ENCODE results near the gene ZBTB48. TPM values are rescaled to one million over a fixed set of nuclear protein-coding genes. Genes with fewer than 3 reads are reported as not detected.
A peak's percentile ranks its signal among the peaks of the same experiment; 100 is the strongest.

The ZBTB48 gene
- polyA plus RNA-seq, 1 of the 3 experiments (the other 2 are of a cell fraction): 31.2 TPM

- Histone ChIP-seq H3K4me1 (ENCODE audit: control insufficient read depth in 1 of 2, insufficient read depth in 2 of 2, low read depth in 1 of 2, low read length in 1 of 2) (0 out of 4 replicates have a peak, but pooled peaks cover 0 to 7% of the 10 kb centered on the region in 2 experiments), H3K79me2 (ENCODE audit: insufficient read depth) (peaks cover 15% of the 10 kb centered on the region; the same call in 1 of the 2 replicates), H3K27ac (ENCODE audit: low read depth in 2 of 2, low read length in 1 of 2) (peak overlapping the region in 1 of 2 experiments; percentile 85; a peak in 2 of 4 replicates), H3F3A (replicated peaks; ENCODE audit: insufficient read depth) (peaks cover 33% of the 10 kb centered on the region), H3K4me3 (ENCODE audit: low read depth in 2 of 2, low read length in 1 of 2) (no peak overlapping the region), H4K20me1 (ENCODE audit: insufficient read depth) (no peaks in the 10 kb centered on the region), H3K27me3 (ENCODE audit: insufficient read depth) (no peaks in the 10 kb centered on the region), H3K9me2 (no peaks in the 10 kb centered on the region), H3K9me3 (no peaks in the 10 kb centered on the region), H3K4me2 (peak overlapping the region; percentile 59; the same call in 1 of the 2 replicates), H2AFZ (ENCODE audit: low read depth) (no peak overlapping the region), H3K9ac (peak overlapping the region; percentile 32; the same call in 1 of the 2 replicates), H3K36me3 (replicated peaks in 1 of 2; ENCODE audit: control insufficient read depth in 1 of 2, insufficient read depth in 2 of 2, low read length in 1 of 2) (peaks cover 39 to 40% of the 10 kb centered on the region in 2 experiments)
- ChIA-PET POLR2A (no interaction called here), CTCF (no interaction called here)
- no peak for DNase-seq
- WGBS (ENCODE audit: low lambda C conversion rate): 31% methylated on average over 3 of the region's 3 CpGs
- peak; percentile 53; the same call in 1 of the 2 replicates for TF ChIP-seq TCF12 (IDR thresholded peaks at IDR 0.05)
- no peak for TF ChIP-seq RFX5 (IDR thresholded peaks at IDR 0.05; ENCODE audit: low read length)
- no peak for TF ChIP-seq CHD2 (IDR thresholded peaks at IDR 0.05; ENCODE audit: low read length, partially characterized antibody)
- no peak for TF ChIP-seq MXI1 (IDR thresholded peaks at IDR 0.05; ENCODE audit: low read depth, low read length)
- TF ChIP-seq TAF1 (IDR thresholded peaks at IDR 0.05; ENCODE audit: borderline replicate concordance, low read depth, low read length): no peak
- TF ChIP-seq ELF1 (IDR thresholded peaks at IDR 0.05): no peak
- TF ChIP-seq MEF2A (IDR thresholded peaks at IDR 0.05; ENCODE audit: borderline replicate concordance, low read depth): no peak
- no peak for TF ChIP-seq RCOR1 (IDR thresholded peaks at IDR 0.05; ENCODE audit: low read length)
- TF ChIP-seq PBX3 (IDR thresholded peaks at IDR 0.05): peak; percentile 63
- TF ChIP-seq FOXM1 (IDR thresholded peaks at IDR 0.05; ENCODE audit: low read depth): no peak
- peak; percentile 77 for TF ChIP-seq FOSL2 (IDR thresholded peaks at IDR 0.05; ENCODE audit: borderline replicate concordance, low read depth)
- TF ChIP-seq YY1 (IDR thresholded peaks at IDR 0.05; ENCODE audit: low read depth): no peak
- TF ChIP-seq MAX (IDR thresholded peaks at IDR 0.05; ENCODE audit: low read depth): no peak
- TF ChIP-seq SMC3 (IDR thresholded peaks at IDR 0.05; ENCODE audit: low read depth, low read length): no peak
- TF ChIP-seq RAD21 (IDR thresholded peaks at IDR 0.05; ENCODE audit: low read length): no peak
- peak; percentile 15; the same call in 1 of the 2 replicates for TF ChIP-seq NFIC (IDR thresholded peaks at IDR 0.05; ENCODE audit: borderline replicate concordance)
- no peak for TF ChIP-seq EZH2phosphoT487 (IDR thresholded peaks at IDR 0.05; ENCODE audit: borderline replicate concordance, low read depth)
- TF ChIP-seq IRF3 (IDR thresholded peaks at IDR 0.05; ENCODE audit: low read depth, low read length): no peak
- no peak for TF ChIP-seq USF1 (IDR thresholded peaks at IDR 0.05; ENCODE audit: borderline replicate concordance, low read depth)
- peak; percentile 76 for TF ChIP-seq JUND (IDR thresholded peaks at IDR 0.05)
- no peak for TF ChIP-seq USF2 (IDR thresholded peaks at IDR 0.05; ENCODE audit: borderline replicate concordance, low read depth, low read length)
- TF ChIP-seq CTCF (IDR thresholded peaks at IDR 0.05): no peak
- TF ChIP-seq GABPA (IDR thresholded peaks at IDR 0.05; ENCODE audit: low read depth): no peak
Measured at GRCh38 chr1:6544831-6545230, 35.0 kb upstream of the ZBTB48 start.

All from SK-N-SH (cell line).